Vagina (tissue), 2 donors: ENCODE data around the gene SPRED1.

ENCODE experiments used
- POLR2A ChIP-seq, 2 donors: fragments of 450-650 bp; IDR thresholded peaks; one replicate each; pipeline ENCODE4 v1.6.1; 2017; ENCODE audit warnings: antibody characterized with exemption in 2 of 2, mild to moderate bottlenecking in 2 of 2, moderate library complexity in 2 of 2
- POLR2AphosphoS5 ChIP-seq, 2 donors: sonication (generic); formaldehyde crosslinking; IDR thresholded peaks; one replicate each; pipeline ENCODE4 v1.9.0; 2017; ENCODE audit warnings: antibody characterized with exemption in 2 of 2, mild to moderate bottlenecking in 2 of 2, low read depth in 1 of 2; ENCODE audit not compliant: insufficient read depth in 1 of 2
- TF ChIP-seq, protein P1 (sequence below), 3 experiments: fragments of 450-650 bp in 2 of 3; fragments of 200-600 bp in 1 of 3; sonication (generic) in 1 of 3; IDR thresholded peaks; one replicate each; pipeline ENCODE4 v1.5.1; 2017 to 2019; ENCODE audit warnings: antibody characterized with exemption in 3 of 3, mild to moderate bottlenecking in 2 of 3, moderate library complexity in 2 of 3

DNA sequence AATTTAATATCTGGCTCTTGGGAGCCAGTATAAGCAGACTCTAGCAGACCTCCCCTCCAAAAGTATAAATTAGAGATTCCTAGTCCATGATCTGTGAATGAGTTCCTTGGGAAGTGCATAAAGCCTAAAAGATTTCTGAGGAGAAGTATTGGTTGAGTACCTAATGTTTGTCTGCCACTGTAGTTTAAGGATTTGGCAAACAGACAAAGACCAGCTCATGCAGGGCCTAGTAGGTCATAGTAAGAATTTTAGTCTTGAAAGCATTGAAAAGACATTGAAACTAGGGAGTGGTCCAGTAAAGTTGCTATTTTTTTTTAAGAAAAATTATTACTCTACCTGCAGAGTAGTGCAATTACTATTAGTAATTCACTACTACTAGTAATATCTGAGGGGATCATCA is 67.5 kb downstream of the SPRED1 start:
- TF ChIP-seq, protein P1, sequence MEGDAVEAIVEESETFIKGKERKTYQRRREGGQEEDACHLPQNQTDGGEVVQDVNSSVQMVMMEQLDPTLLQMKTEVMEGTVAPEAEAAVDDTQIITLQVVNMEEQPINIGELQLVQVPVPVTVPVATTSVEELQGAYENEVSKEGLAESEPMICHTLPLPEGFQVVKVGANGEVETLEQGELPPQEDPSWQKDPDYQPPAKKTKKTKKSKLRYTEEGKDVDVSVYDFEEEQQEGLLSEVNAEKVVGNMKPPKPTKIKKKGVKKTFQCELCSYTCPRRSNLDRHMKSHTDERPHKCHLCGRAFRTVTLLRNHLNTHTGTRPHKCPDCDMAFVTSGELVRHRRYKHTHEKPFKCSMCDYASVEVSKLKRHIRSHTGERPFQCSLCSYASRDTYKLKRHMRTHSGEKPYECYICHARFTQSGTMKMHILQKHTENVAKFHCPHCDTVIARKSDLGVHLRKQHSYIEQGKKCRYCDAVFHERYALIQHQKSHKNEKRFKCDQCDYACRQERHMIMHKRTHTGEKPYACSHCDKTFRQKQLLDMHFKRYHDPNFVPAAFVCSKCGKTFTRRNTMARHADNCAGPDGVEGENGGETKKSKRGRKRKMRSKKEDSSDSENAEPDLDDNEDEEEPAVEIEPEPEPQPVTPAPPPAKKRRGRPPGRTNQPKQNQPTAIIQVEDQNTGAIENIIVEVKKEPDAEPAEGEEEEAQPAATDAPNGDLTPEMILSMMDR (IDR thresholded peaks at IDR 0.05), result no peak
- TF ChIP-seq POLR2A (IDR thresholded peaks at IDR 0.05), result no peak
- TF ChIP-seq POLR2AphosphoS5 (IDR thresholded peaks at IDR 0.05; ENCODE audit: insufficient read depth in 1 of 2, low read depth in 1 of 2), result no peak
